GM18519 (cell line): Measurements from ENCODE around the gene CAMSAP2.
A peak's percentile ranks its signal among the peaks of the same experiment; 100 is the strongest.

Source experiments
- ATAC-seq: cut with Tn5 transposase; IDR thresholded peaks from one replicate; pipeline ENCODE4 v1.9.1; 2021; ENCODE audit warnings: mild to moderate bottlenecking, moderate library complexity; ENCODE audit not compliant: unreplicated experiment, low FRiP score

CAMSAP2 gene

DNA sequence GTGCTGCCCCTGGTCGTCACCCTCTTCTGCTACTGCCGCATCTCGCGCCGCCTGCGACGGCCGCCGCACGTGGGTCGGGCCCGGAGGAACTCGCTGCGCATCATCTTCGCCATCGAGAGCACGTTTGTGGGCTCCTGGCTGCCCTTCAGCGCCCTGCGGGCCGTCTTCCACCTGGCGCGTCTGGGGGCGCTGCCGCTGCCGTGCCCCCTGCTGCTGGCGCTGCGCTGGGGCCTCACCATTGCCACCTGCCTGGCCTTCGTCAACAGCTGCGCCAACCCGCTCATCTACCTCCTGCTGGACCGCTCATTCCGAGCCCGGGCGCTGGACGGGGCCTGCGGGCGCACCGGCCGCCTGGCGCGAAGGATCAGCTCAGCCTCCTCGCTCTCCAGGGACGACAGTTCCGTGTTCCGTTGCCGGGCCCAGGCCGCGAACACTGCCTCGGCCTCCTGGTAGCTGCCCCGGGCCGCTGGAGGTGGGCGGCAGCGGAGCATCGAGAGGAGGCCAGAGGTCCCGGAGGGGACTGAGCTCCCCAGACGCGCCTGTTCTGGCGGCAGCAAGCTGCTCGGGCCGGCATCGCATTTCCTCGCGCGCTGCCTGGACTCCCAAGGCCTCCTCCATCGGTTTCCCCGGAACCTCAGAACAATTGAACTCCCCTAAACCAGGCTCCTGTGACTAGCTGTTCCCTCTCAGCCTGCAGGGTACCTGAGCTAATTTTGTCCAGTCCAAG, 135.1 kb downstream of the CAMSAP2 start:
- no peak for ATAC-seq

- no peak for ATAC-seq
Observed at GRCh38 chr1:200874694-200875093, 136.0 kb downstream of the CAMSAP2 start.

DNA sequence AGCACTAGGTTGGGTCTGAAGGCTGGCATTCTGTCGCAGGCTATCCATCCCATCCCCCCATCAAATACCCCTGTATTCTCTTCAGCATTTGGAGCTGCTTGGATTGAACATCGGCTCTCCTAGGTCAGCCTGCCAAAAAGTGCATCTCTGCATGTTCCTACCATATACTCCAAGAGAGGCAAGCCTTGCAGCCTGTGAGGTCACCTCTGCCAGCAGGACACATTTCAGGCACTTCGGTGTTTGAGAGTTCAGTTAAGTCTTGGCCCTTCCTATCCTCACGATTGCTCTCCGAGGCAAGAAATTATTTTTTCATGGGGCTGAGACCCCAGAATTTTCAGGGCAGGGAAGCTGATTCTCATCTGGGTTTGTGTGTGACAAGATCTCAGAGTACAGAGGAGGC, 136.7 kb downstream of the CAMSAP2 start:
- no peak for ATAC-seq

- ATAC-seq = no peak
Observed at GRCh38 chr1:200877010-200877409, 138.3 kb downstream of the CAMSAP2 start.

- no peak for ATAC-seq
Observed at GRCh38 chr1:200877839-200878551, 139.3 kb downstream of the CAMSAP2 start.

DNA sequence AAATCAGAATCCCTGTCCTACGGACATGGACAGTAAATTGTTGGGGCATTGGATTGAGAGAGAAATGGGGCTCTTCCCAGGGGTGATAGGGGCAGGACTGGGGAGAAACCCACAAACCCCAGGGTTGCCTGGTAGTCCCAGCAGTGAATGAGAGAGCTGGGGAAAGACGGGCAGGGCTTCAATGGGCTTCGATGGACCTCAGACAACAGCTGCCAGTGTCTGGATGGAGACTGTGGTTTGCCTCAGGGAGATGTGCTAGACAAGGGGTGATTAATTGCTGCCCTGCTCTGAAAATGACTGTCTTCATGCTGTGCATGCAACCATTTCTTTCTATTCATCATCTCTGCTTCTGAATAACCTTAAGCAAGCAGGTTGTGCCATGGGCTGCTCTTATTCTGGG, 141.5 kb downstream of the CAMSAP2 start:
- ATAC-seq = peak; percentile 69

DNA sequence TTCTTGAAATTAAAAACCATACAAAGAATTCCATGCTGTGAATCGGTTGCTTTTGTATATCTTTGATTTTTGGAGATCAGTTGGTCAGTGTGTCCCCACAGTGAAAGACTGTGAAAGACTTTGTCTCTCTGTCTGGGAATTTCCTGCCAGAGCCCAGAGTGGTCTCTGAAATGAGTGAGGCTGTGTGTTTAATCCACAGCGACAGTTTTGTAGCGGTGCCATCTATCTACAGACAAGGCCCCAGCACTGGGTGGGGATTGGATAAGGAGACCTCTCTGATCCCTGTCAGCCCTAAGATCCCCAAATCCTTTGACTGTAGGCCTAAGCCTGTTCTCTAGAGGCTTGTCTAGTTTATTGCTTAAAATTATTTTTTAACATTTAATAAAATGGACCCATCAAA, 144.4 kb downstream of the CAMSAP2 start:
- no peak for ATAC-seq

- no peak for ATAC-seq
Observed at GRCh38 chr1:200885623-200886402, 147.1 kb downstream of the CAMSAP2 start.

GRCh38 chr1:200886594-200886993, 147.9 kb downstream of the CAMSAP2 start:
- no peak for ATAC-seq

DNA sequence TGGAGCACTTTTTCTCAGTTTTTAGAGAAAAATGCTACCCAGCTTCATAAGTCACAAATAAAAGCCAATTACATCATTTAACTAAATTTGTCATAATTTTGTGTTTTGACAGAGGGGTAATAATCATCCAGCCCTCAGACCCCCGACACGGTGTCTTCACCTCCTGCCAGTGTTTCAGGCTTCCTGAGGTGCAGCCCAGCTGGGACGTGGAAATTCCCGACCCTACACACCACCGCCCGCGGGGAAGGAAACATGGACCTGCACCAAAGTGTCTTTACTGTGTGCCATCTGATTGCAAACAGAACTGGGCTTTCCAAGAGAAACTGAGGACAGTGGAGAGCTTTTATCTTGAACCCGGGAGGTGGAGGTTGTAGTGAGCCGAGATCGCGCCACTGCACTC, 148.3 kb downstream of the CAMSAP2 start:
- no peak for ATAC-seq

- ATAC-seq = no peak
Observed at GRCh38 chr1:200887772-200888348, 149.2 kb downstream of the CAMSAP2 start.

GRCh38 chr1:200888349-200888838, 149.7 kb downstream of the CAMSAP2 start:
- peak; percentile 86 for ATAC-seq

- ATAC-seq = no peak
Observed at GRCh38 chr1:200889571-200889970, 150.9 kb downstream of the CAMSAP2 start.

GRCh38 chr1:200890027-200890426, 151.3 kb downstream of the CAMSAP2 start:
- no peak for ATAC-seq

DNA sequence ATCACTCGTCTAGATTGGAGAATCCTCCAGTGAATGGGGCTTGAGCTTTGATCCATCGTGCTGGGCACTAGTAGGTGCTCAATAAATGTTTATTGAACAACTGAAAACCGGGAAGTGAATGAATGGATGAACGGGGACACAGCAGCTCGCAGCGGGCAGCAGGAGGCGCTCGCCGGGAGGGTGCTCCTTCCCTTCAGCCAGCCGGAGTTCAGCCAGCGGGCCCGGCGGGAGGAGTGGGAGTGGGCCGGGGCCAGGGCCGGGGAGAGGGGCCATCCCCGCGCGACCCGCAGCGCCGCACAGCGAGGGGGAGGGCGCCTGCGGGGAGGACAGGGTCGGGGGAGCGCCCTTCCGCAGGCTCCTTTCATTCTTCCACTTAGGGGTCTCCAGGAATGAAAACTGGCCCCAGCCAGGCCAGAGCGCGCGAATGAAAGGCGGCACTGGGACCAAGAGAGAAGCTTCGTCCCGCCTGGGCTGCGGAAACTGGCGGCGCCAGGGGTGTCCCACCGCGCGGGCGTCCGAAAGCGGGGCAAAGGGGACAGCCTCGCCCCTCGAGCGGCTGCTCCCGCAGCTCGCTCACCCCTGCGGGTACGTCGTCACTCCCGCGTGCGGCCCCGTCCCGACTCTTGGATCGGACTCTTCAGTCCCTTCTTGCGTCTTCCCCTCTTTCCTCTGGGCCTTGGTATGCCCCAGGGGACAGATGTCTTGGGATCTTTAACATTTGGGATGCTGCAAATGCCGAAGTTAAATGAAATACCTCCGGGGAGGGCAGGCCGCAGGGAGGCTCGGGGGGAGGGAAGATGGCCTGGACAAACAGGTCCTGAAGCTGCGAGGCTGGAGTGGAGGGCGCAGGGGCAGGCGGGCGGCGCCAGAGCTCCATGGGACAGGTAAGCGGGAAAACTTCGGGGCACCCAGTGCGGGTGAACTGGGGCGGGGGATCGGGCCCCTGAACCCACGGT, 152.4 kb downstream of the CAMSAP2 start:
- no peak for ATAC-seq

DNA sequence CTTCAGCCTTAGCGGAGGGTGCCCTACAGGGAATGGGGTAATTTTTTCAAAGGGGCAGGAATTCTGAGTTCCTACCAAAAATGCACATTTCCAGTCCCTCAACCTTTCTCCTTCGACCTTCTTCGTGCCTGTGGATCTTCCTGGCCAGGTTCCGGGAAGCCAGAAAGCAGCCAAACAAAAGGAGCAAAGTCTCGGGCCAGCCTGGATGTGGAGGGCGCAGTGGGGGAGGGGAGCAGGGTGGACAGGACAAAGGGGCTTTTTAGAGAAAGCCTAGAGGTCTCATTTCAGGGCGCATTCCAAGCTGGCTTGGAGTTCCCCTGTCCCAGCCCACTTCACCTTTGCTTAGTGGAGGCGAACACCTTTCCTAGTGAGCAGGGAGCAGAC, 153.1 kb downstream of the CAMSAP2 start:
- no peak for ATAC-seq

GRCh38 chr1:200892546-200892945, 153.9 kb downstream of the CAMSAP2 start:
- no peak for ATAC-seq

- no peak for ATAC-seq
Observed at GRCh38 chr1:200892958-200893357, 154.3 kb downstream of the CAMSAP2 start.

DNA sequence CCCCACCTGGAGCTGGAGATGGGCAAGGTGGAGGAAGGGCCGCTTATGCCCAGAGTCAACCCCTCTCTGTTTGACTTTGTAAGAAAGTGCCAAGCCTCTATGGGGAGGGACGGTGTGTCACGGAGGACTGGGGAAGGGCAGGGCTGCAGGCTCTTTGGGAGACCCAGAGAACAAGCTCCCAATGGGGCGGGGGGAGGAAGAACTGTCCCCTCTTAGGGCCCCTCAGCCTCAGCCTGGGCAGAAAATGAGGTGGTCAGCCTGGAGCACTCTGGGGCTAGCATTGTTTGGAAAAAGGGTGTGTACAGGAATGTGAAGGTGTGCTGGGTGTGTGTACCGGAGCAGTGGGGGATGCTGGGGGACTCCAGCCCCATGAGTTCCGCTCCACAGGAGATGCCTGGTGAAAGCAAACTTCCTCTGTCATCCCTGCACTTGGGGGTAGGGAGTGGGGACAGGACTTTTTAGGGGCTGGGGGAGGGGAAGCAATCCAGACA, 154.8 kb downstream of the CAMSAP2 start:
- no peak for ATAC-seq
